GM23338 (cell line): ENCODE data around the gene TRAF2.

Experiments used
- CREB1 ChIP-seq: fragments of 250-450 bp; sonication (Bioruptor Pico); IDR thresholded peaks from 2 replicates; pipeline ENCODE4 v1.5.0; 2020; ENCODE audit warnings: low read depth, mild to moderate bottlenecking, moderate library complexity
- CTCF ChIP-seq, 2 experiments: fragments of 200-600 bp in 1 of 2; sonication (generic) in 1 of 2; conservative IDR thresholded peaks; 2 replicates each; pipeline versions ENCODE4 v1.5.1 to v1.6.1; 2016 to 2017; ENCODE audit warnings: antibody characterized with exemption in 2 of 2, low read depth in 2 of 2, mild to moderate bottlenecking in 2 of 2, moderate library complexity in 1 of 2
- EZH2 ChIP-seq: fragments of 200-600 bp; sonication (generic); IDR thresholded peaks from one replicate; pipeline ENCODE4 v1.8.0; 2017; ENCODE audit warnings: antibody characterized with exemption, mild to moderate bottlenecking, low read depth; ENCODE audit not compliant: unreplicated experiment
- JUNB ChIP-seq: IDR thresholded peaks from one replicate; pipeline ENCODE4 v1.6.1; 2016; ENCODE audit warnings: antibody characterized with exemption; ENCODE audit not compliant: unreplicated experiment
- NANOG ChIP-seq: IDR thresholded peaks from 2 replicates; pipeline ENCODE4 v1.6.1; 2016; ENCODE audit warnings: antibody characterized with exemption, borderline replicate concordance
- POLR2AphosphoS5 ChIP-seq: IDR thresholded peaks from 2 replicates; pipeline ENCODE4 v1.6.1; 2016; ENCODE audit warnings: antibody characterized with exemption, low read depth
- ZNF331 ChIP-seq: fragments of 250-450 bp; sonication (Bioruptor Pico); IDR thresholded peaks from 2 replicates; pipeline ENCODE4 v1.5.0; 2020; ENCODE audit warnings: low read depth, mild to moderate bottlenecking, moderate library complexity
- TF ChIP-seq, protein P1 (sequence below): IDR thresholded peaks from one replicate; pipeline ENCODE4 v1.6.1; 2018; ENCODE audit warnings: antibody characterized with exemption; ENCODE audit not compliant: unreplicated experiment
- TF ChIP-seq, protein P2 (sequence below): fragments of 250-450 bp; sonication (Bioruptor Pico); IDR thresholded peaks from 2 replicates; pipeline ENCODE4 v1.5.0; 2020; ENCODE audit warnings: mild to moderate bottlenecking, moderate library complexity

DNA sequence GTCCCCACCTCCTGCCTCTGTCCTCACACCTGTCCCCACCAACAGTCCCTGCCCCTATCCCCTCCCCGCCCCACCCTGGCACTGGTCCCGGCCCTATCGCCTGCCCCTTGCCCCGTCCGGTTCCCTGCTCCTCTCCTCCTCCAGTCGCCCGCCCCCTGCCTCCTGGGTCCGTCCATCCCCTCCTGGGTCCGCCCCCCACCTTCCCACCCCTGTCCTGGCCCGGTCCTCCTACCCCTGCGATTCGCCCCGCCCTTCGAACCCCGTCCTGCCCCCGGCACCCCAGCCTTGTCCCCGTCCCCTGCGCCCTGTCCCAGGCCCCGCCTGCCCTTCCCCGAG lies 20.6 kb upstream of the TRAF2 start:
- TF ChIP-seq CTCF (conservative IDR thresholded peaks at IDR 0.05; ENCODE audit: low read depth in 2 of 2), result no peak
- no peak for TF ChIP-seq EZH2
- TF ChIP-seq, protein P1, sequence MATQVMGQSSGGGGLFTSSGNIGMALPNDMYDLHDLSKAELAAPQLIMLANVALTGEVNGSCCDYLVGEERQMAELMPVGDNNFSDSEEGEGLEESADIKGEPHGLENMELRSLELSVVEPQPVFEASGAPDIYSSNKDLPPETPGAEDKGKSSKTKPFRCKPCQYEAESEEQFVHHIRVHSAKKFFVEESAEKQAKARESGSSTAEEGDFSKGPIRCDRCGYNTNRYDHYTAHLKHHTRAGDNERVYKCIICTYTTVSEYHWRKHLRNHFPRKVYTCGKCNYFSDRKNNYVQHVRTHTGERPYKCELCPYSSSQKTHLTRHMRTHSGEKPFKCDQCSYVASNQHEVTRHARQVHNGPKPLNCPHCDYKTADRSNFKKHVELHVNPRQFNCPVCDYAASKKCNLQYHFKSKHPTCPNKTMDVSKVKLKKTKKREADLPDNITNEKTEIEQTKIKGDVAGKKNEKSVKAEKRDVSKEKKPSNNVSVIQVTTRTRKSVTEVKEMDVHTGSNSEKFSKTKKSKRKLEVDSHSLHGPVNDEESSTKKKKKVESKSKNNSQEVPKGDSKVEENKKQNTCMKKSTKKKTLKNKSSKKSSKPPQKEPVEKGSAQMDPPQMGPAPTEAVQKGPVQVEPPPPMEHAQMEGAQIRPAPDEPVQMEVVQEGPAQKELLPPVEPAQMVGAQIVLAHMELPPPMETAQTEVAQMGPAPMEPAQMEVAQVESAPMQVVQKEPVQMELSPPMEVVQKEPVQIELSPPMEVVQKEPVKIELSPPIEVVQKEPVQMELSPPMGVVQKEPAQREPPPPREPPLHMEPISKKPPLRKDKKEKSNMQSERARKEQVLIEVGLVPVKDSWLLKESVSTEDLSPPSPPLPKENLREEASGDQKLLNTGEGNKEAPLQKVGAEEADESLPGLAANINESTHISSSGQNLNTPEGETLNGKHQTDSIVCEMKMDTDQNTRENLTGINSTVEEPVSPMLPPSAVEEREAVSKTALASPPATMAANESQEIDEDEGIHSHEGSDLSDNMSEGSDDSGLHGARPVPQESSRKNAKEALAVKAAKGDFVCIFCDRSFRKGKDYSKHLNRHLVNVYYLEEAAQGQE, result no peak
- no peak for TF ChIP-seq CREB1 (CRISPR knock-in tag)
- TF ChIP-seq JUNB, result no peak
- TF ChIP-seq NANOG, result no peak
- TF ChIP-seq, protein P2, sequence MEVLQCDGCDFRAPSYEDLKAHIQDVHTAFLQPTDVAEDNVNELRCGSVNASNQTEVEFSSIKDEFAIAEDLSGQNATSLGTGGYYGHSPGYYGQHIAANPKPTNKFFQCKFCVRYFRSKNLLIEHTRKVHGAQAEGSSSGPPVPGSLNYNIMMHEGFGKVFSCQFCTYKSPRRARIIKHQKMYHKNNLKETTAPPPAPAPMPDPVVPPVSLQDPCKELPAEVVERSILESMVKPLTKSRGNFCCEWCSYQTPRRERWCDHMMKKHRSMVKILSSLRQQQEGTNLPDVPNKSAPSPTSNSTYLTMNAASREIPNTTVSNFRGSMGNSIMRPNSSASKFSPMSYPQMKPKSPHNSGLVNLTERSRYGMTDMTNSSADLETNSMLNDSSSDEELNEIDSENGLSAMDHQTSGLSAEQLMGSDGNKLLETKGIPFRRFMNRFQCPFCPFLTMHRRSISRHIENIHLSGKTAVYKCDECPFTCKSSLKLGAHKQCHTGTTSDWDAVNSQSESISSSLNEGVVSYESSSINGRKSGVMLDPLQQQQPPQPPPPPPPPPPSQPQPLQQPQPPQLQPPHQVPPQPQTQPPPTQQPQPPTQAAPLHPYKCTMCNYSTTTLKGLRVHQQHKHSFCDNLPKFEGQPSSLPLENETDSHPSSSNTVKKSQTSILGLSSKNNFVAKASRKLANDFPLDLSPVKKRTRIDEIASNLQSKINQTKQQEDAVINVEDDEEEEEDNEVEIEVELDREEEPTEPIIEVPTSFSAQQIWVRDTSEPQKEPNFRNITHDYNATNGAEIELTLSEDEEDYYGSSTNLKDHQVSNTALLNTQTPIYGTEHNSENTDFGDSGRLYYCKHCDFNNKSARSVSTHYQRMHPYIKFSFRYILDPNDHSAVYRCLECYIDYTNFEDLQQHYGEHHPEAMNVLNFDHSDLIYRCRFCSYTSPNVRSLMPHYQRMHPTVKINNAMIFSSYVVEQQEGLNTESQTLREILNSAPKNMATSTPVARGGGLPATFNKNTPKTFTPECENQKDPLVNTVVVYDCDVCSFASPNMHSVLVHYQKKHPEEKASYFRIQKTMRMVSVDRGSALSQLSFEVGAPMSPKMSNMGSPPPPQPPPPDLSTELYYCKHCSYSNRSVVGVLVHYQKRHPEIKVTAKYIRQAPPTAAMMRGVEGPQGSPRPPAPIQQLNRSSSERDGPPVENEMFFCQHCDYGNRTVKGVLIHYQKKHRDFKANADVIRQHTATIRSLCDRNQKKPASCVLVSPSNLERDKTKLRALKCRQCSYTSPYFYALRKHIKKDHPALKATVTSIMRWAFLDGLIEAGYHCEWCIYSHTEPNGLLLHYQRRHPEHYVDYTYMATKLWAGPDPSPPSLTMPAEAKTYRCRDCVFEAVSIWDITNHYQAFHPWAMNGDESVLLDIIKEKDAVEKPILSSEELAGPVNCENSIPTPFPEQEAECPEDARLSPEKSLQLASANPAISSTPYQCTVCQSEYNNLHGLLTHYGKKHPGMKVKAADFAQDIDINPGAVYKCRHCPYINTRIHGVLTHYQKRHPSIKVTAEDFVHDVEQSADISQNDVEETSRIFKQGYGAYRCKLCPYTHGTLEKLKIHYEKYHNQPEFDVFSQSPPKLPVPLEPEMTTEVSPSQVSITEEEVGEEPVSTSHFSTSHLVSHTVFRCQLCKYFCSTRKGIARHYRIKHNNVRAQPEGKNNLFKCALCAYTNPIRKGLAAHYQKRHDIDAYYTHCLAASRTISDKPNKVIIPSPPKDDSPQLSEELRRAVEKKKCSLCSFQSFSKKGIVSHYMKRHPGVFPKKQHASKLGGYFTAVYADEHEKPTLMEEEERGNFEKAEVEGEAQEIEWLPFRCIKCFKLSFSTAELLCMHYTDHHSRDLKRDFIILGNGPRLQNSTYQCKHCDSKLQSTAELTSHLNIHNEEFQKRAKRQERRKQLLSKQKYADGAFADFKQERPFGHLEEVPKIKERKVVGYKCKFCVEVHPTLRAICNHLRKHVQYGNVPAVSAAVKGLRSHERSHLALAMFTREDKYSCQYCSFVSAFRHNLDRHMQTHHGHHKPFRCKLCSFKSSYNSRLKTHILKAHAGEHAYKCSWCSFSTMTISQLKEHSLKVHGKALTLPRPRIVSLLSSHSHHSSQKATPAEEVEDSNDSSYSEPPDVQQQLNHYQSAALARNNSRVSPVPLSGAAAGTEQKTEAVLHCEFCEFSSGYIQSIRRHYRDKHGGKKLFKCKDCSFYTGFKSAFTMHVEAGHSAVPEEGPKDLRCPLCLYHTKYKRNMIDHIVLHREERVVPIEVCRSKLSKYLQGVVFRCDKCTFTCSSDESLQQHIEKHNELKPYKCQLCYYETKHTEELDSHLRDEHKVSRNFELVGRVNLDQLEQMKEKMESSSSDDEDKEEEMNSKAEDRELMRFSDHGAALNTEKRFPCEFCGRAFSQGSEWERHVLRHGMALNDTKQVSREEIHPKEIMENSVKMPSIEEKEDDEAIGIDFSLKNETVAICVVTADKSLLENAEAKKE (CRISPR knock-in tag), result no peak
- no peak for TF ChIP-seq POLR2AphosphoS5
- no peak for TF ChIP-seq ZNF331 (CRISPR knock-in tag)
